Measurements from ENCODE around the gene HTT.

The HTT gene

DNA sequence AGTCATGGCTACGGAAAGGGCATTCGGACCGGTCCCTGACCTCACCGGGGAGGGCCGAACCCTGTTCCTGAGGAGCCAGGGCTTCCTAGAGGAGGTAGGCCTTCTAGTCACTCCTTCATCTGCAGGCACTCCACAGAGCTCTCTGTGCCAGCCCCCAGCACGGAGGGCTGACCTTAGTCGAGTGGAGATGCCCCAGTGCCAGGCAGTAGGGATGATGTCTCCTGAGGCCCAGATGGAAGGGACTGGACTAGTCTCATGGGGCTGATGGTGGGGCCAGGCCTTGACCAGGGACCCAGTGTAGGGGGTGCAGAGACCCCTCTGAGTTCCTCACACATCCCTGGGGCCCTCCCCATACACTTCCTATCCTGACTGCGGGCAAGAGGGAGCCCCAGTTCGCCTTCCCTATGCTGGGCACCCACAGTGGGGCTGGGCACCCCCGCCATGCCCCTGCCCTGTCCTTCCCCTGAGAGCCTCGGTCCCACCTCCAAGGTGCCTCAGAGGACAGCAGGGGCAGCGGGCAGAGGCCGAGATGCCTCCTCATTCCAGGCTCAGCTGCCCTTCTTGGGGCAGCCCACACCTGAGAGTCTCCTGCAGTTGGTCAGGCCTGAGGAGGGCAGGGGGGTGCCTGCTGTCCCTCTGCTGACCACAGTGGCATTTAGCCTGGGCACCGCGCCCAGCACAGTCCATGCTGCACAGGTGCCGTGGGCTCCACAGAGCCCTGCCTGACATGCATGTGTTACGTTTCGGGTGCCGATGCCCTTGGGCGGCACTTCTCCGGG lies 173.1 kb downstream of the HTT start:
- DNase-seq (ENCODE audit: extremely low read depth, insufficient read length), result no peak
- Histone ChIP-seq H3K27me3 (replicated peaks; ENCODE audit: control insufficient read depth, insufficient read depth, low read length) (no peaks in the 10 kb centered on the region), H3K36me3 (ENCODE audit: control insufficient read depth, insufficient read depth, low read length) (peaks cover 5% of the 10 kb centered on the region), H3K4me3 (replicated peaks; ENCODE audit: low read depth, low read length) (no peak overlapping the region)
- TF ChIP-seq CTCF (IDR thresholded peaks at IDR 0.05; ENCODE audit: insufficient read depth, low read length, poor library complexity, severe bottlenecking), result no peak

GRCh38 chr4:3248178-3248480 lies 173.6 kb downstream of the HTT start:
- Histone ChIP-seq H3K36me3 (ENCODE audit: control insufficient read depth, insufficient read depth, low read length) (peaks cover 5% of the 10 kb centered on the region), H3K27me3 (replicated peaks; ENCODE audit: control insufficient read depth, insufficient read depth, low read length) (no peaks in the 10 kb centered on the region), H3K4me3 (replicated peaks; ENCODE audit: low read depth, low read length) (no peak overlapping the region)
- DNase-seq (ENCODE audit: extremely low read depth, insufficient read length), result no peak
- TF ChIP-seq CTCF (IDR thresholded peaks at IDR 0.05; ENCODE audit: insufficient read depth, low read length, poor library complexity, severe bottlenecking), result no peak

DNA sequence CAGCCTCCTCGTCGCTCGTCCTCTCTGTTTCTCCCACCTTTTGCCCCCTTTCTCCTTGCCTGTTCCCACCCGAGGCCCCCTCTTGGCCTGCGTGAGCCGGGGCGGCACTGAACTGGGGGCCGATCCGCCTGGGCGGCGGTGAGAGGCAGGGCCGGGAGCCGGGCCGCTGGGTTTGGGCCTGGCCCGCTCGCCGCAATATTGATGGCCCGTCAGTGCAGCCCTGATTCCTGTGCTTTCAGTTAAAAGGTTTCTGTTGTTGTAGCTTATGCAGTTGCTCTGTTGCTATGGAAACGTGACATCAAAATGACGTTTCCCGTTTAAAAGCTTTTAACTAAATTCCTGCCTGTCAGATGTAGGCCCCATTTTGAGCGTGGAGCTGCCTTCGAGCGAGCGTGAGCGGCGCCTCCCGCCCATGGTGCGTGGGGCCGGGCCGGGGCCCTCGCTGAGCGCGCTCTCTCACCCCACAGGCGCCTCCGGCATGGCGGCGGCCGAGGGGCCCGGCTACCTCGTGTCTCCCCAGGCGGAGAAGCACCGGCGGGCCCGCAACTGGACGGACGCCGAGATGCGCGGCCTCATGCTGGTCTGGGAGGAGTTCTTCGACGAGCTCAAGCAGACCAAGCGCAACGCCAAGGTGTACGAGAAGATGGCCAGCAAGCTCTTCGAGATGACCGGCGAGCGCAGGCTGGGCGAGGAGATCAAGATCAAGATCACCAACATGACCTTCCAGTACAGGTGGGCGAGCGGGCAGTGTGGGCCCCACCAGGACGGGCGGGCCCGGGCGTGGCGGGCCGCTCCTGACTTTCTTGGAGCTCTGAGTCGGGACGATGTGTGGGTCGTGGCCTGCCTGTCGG lies 174.6 kb downstream of the HTT start, which contains the start of gene MSANTD1:
MSANTD1 (plus strand) TSS at position 349 of the 851 bp plus-strand sequence; CDS start at position 413, 64 bp downstream.
- no peaks in the 10 kb centered on the region for H3K27me3 ChIP-seq (replicated peaks; ENCODE audit: control insufficient read depth, insufficient read depth, low read length)
- H3K4me3 ChIP-seq (replicated peaks; ENCODE audit: low read depth, low read length), result no peak within 1 kb of the TSS
- TF ChIP-seq CTCF (IDR thresholded peaks at IDR 0.05; ENCODE audit: insufficient read depth, low read length, poor library complexity, severe bottlenecking), result no peak
- H3K36me3 ChIP-seq (ENCODE audit: control insufficient read depth, insufficient read depth, low read length), result peaks cover 3% of the 10 kb centered on the region
- no peak for DNase-seq (ENCODE audit: extremely low read depth, insufficient read length)

DNA sequence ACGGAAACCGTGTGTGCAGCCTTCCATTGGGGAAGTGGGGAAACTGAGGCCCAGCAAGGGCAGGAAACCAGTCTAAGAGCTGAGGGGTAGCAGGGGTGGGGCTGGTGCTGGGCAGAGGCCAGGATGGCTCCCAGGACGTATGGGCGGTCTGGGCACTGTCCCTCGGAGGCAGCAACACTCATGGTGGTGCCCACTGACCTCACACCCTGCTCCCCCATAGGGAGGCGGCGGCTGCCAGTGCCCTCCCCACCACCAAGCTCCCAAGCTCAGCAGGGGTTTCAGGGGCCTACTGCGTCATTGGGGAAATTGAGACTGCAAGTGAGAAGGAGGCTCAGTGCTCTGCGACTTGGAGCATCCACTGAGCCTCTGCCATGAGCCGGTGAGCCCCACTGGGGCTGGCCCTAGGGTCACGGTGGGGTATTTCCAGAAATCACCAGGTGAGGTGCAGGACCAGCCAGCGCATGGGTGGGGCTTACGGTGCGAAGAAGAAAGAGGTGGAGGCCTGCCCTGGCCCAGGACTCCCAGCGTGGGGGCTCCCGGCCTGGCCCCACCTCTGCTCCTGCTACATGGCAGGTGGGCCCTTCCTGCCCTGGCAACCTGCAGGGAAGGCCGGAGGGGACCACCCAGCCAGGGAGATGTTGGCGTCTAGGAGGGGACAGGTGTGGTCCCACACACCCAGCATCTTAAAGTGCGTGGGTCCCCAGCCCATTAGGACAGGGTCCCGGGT lies 175.4 kb downstream of the HTT start:
- H3K36me3 ChIP-seq (ENCODE audit: control insufficient read depth, insufficient read depth, low read length), result peaks cover 2% of the 10 kb centered on the region
- H3K27me3 ChIP-seq (replicated peaks; ENCODE audit: control insufficient read depth, insufficient read depth, low read length), result no peaks in the 10 kb centered on the region

More for the DNA sequence above, 175.4 kb downstream of the HTT start:
- no peak for DNase-seq (ENCODE audit: extremely low read depth, insufficient read length)
- H3K4me3 ChIP-seq (replicated peaks; ENCODE audit: low read depth, low read length), result no peak overlapping the region
- no peak for TF ChIP-seq CTCF (IDR thresholded peaks at IDR 0.05; ENCODE audit: insufficient read depth, low read length, poor library complexity, severe bottlenecking)
